Effector memory CD8-positive, alpha-beta T cell (primary cell): ENCODE measurements around the gene PTPRD.

Source experiments
- ATAC-seq: fragments of 150-1000 bp; cut with Tn5 transposase; replicated peaks from 2 replicates; pipeline ENCODE4 v1.10.0; 2021; ENCODE audit warnings: mild to moderate bottlenecking, moderate library complexity
- DNase-seq, 3 experiments: peaks; one replicate each; pipeline ENCODE4 v3.0.0; 2021
- H3K27ac Mint-ChIP-seq, 2 donors: one replicate each; pipeline ENCODE4 v1.8.0; 2022; ENCODE audit warnings: mild to moderate bottlenecking in 2 of 2, mixed read lengths in 2 of 2, moderate library complexity in 2 of 2
- H3K27me3 Mint-ChIP-seq, 2 donors: one replicate each; pipeline ENCODE4 v1.8.0; 2022; ENCODE audit warnings: mixed read lengths in 2 of 2
- H3K36me3 Mint-ChIP-seq: one replicate; pipeline ENCODE4 v1.8.0; 2022; ENCODE audit warnings: mild to moderate bottlenecking, moderate library complexity, mixed read lengths; ENCODE audit not compliant: insufficient read depth
- H3K4me1 Mint-ChIP-seq, 2 donors: one replicate each; pipeline ENCODE4 v1.8.0; 2022; ENCODE audit warnings: low read depth in 2 of 2, mixed read lengths in 2 of 2
- H3K4me3 Mint-ChIP-seq, 2 donors: one replicate each; pipeline ENCODE4 v1.8.0; 2022; ENCODE audit warnings: mild to moderate bottlenecking in 2 of 2, mixed read lengths in 2 of 2, moderate library complexity in 2 of 2
- H3K9me3 Mint-ChIP-seq, 2 donors: one replicate each; pipeline ENCODE4 v1.8.0; 2022; ENCODE audit warnings: mixed read lengths in 2 of 2

PTPRD gene

DNA sequence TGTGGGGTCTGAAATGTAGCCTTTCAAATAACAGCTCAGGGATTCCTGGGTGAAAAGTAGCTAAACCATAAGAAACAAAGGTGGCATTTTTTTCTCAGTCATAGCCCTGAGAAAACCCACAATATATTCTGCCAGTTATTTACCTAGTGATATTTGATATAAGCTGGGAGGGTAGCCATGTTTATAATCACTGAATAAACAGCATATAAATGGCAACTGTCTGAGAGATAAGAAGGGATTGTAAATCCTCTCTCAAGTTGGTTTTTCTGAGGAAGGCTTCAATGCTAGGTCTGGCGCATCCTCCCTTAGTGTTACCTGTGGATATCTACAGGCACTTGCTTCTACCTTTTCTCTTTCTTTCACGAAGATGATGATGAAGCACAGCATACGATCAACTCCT is 1732.7 kb downstream of the PTPRD start:
- Mint-ChIP-seq H3K36me3 (no peaks in the 10 kb centered on the region), H3K27me3 (no peaks in the 10 kb centered on the region), H3K4me3 (no peak overlapping the region), H3K4me1 (no peaks in the 10 kb centered on the region), H3K9me3 (peaks cover 4 to 7% of the 10 kb centered on the region in 2 donors), H3K27ac (no peak overlapping the region)
- ATAC-seq (no peak), DNase-seq (no peak)

GRCh38 chr9:8879284-8879683 is 1733.5 kb downstream of the PTPRD start:
- no peaks in the 10 kb centered on the region for H3K4me1 Mint-ChIP-seq
- no peak overlapping the region for H3K4me3 Mint-ChIP-seq
- H3K36me3 Mint-ChIP-seq = no peaks in the 10 kb centered on the region
- H3K27ac Mint-ChIP-seq = no peak overlapping the region
- H3K9me3 Mint-ChIP-seq = peaks cover 5 to 14% of the 10 kb centered on the region in 2 donors
- DNase-seq (no peak), ATAC-seq (no peak)
- H3K27me3 Mint-ChIP-seq = peaks cover 0 to 6% of the 10 kb centered on the region in 2 donors

- Mint-ChIP-seq H3K36me3 (no peaks in the 10 kb centered on the region), H3K9me3 (peaks cover 5 to 14% of the 10 kb centered on the region in 2 donors), H3K4me1 (no peaks in the 10 kb centered on the region), H3K27me3 (peaks cover 0 to 13% of the 10 kb centered on the region in 2 donors), H3K27ac (no peak overlapping the region), H3K4me3 (no peak overlapping the region)
- ATAC-seq (no peak), DNase-seq (no peak)
Measured at GRCh38 chr9:8877753-8878494, 1734.9 kb downstream of the PTPRD start.

DNA sequence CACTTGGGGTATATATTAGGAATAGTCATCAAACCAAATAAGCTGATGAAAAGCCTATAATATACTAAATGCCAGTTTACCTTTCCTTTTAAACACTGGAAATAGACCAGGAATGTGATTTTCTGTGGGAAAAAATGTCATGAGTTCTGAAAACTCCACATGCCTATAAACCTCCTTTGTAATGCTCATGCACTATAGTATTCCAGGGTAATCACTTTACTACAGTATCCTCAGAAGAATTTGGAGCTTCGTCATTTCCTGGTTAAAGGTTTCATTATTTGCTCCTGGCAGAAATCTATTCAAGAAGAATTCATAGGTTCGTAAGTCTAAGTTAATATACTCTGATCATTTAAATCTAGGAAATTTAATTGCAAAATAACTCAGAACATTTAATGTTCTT is 1736.5 kb downstream of the PTPRD start:
- Mint-ChIP-seq H3K4me1 (no peaks in the 10 kb centered on the region), H3K36me3 (no peaks in the 10 kb centered on the region), H3K4me3 (no peak overlapping the region), H3K27ac (no peak overlapping the region), H3K9me3 (peaks cover 5 to 14% of the 10 kb centered on the region in 2 donors), H3K27me3 (peaks cover 0 to 16% of the 10 kb centered on the region in 2 donors)
- DNase-seq (no peak), ATAC-seq (no peak)

GRCh38 chr9:8874482-8874881 is 1738.3 kb downstream of the PTPRD start:
- Mint-ChIP-seq H3K36me3 (no peaks in the 10 kb centered on the region), H3K27ac (no peak overlapping the region), H3K27me3 (peaks cover 0 to 24% of the 10 kb centered on the region in 2 donors), H3K4me3 (no peak overlapping the region), H3K9me3 (peaks cover 5 to 14% of the 10 kb centered on the region in 2 donors), H3K4me1 (no peaks in the 10 kb centered on the region)
- DNase-seq (no peak), ATAC-seq (no peak)

DNA sequence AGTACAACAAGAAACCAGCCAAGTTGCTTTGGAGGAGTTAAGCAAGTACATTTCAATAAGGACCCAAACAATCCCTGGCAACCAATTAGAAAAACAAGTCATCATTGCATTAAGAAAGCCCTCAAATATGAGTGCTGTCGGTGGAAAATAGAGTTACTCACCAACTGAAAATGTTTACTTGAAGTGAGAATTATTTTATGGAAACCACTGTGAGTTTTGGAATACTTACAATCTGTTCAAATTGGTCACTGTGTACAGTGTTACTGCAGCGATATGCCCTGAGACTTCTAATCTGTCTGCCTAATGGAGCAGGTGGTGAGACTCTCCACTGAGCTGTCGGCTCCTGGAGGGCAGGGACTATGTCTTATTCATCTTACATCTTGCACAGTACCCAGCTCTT is 1740.0 kb downstream of the PTPRD start:
- Mint-ChIP-seq H3K27me3 (peaks cover 0 to 24% of the 10 kb centered on the region in 2 donors), H3K27ac (no peak overlapping the region), H3K36me3 (no peaks in the 10 kb centered on the region), H3K4me3 (no peak overlapping the region), H3K4me1 (no peaks in the 10 kb centered on the region), H3K9me3 (peaks cover 1 to 9% of the 10 kb centered on the region in 2 donors)
- ATAC-seq (no peak), DNase-seq (no peak)

DNA sequence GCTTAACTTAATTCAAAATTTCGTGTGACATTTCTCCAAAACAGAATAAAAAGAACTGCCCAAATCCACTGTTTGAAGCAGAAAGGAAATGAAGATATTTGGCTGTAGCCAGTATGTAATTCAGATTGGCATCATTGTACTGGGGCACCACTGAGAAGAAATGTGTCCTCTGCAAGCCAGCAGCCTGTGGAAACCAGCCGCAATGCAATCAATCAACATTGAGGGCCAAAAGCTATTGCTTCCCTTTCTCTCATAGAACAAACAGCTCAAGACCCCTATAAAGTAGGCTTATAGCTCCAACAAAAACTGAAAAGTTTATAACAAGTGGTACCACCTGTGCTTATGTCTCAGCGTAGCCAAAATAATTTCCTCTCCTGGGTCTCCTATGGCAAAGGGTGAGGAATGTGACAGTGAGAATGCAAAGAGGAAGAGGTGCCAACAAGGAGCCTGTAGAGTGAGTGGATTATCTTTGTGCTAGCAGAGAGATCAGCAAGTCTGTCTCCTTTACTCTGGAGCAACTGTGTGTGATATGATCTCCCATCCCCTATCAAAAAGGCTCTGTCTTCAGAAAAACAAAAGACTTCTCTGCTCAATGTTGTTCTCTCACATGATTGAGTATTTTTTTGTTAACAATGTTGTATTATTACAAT is 1740.9 kb downstream of the PTPRD start:
- Mint-ChIP-seq H3K4me1 (no peaks in the 10 kb centered on the region), H3K4me3 (no peak overlapping the region), H3K27ac (no peak overlapping the region), H3K9me3 (peaks cover 3 to 7% of the 10 kb centered on the region in 2 donors), H3K36me3 (no peaks in the 10 kb centered on the region), H3K27me3 (peaks cover 0 to 24% of the 10 kb centered on the region in 2 donors)
- DNase-seq = no peak
- ATAC-seq = no peak

- peaks cover 3 to 7% of the 10 kb centered on the region in 2 donors for H3K9me3 Mint-ChIP-seq
- no peak overlapping the region for H3K4me3 Mint-ChIP-seq
- H3K4me1 Mint-ChIP-seq = no peaks in the 10 kb centered on the region
- ATAC-seq = no peak
- DNase-seq = no peak
- H3K36me3 Mint-ChIP-seq = no peaks in the 10 kb centered on the region
- no peak overlapping the region for H3K27ac Mint-ChIP-seq
- H3K27me3 Mint-ChIP-seq = peaks cover 0 to 24% of the 10 kb centered on the region in 2 donors
Measured at GRCh38 chr9:8871396-8871795, 1741.4 kb downstream of the PTPRD start.

GRCh38 chr9:8869812-8870211 is 1743.0 kb downstream of the PTPRD start:
- no peaks in the 10 kb centered on the region for H3K4me1 Mint-ChIP-seq
- ATAC-seq (no peak), DNase-seq (no peak)
- H3K27me3 Mint-ChIP-seq = peaks cover 0 to 23% of the 10 kb centered on the region in 2 donors
- H3K36me3 Mint-ChIP-seq = no peaks in the 10 kb centered on the region
- peaks cover 3 to 5% of the 10 kb centered on the region in 2 donors for H3K9me3 Mint-ChIP-seq
- no peak overlapping the region for H3K27ac Mint-ChIP-seq
- no peak overlapping the region for H3K4me3 Mint-ChIP-seq

GRCh38 chr9:8868632-8869031 is 1744.2 kb downstream of the PTPRD start:
- Mint-ChIP-seq H3K9me3 (peaks cover 0 to 2% of the 10 kb centered on the region in 2 donors), H3K36me3 (no peaks in the 10 kb centered on the region)

GRCh38 chr9:8867148-8867547 is 1745.7 kb downstream of the PTPRD start:
- ATAC-seq (no peak), DNase-seq (no peak)
- H3K9me3 Mint-ChIP-seq = peaks cover 0 to 2% of the 10 kb centered on the region in 2 donors
- H3K27ac Mint-ChIP-seq = no peak overlapping the region
- no peaks in the 10 kb centered on the region for H3K36me3 Mint-ChIP-seq
- no peak overlapping the region for H3K4me3 Mint-ChIP-seq
- H3K4me1 Mint-ChIP-seq = no peaks in the 10 kb centered on the region
- H3K27me3 Mint-ChIP-seq = peaks cover 0 to 8% of the 10 kb centered on the region in 2 donors

More at GRCh38 chr9:8868632-8869031, 1744.2 kb downstream of the PTPRD start:
- no peaks in the 10 kb centered on the region for H3K4me1 Mint-ChIP-seq
- H3K4me3 Mint-ChIP-seq = no peak overlapping the region
- peaks cover 0 to 18% of the 10 kb centered on the region in 2 donors for H3K27me3 Mint-ChIP-seq
- no peak for DNase-seq
- ATAC-seq = no peak
- no peak overlapping the region for H3K27ac Mint-ChIP-seq

GRCh38 chr9:8864545-8864896 is 1748.3 kb downstream of the PTPRD start:
- Mint-ChIP-seq H3K4me1 (no peaks in the 10 kb centered on the region), H3K36me3 (no peaks in the 10 kb centered on the region), H3K27ac (no peak overlapping the region), H3K9me3 (peaks cover 0 to 2% of the 10 kb centered on the region in 2 donors), H3K4me3 (no peak overlapping the region), H3K27me3 (peaks cover 5 to 6% of the 10 kb centered on the region in 2 donors)
- no peak for ATAC-seq
- no peak for DNase-seq

GRCh38 chr9:8863886-8864544 is 1748.8 kb downstream of the PTPRD start:
- DNase-seq (no peak), ATAC-seq (no peak)
- H3K4me3 Mint-ChIP-seq = no peak overlapping the region
- H3K27me3 Mint-ChIP-seq = peaks cover 5 to 11% of the 10 kb centered on the region in 2 donors
- no peak overlapping the region for H3K27ac Mint-ChIP-seq
- H3K4me1 Mint-ChIP-seq = no peaks in the 10 kb centered on the region
- peaks cover 0 to 2% of the 10 kb centered on the region in 2 donors for H3K9me3 Mint-ChIP-seq
- no peaks in the 10 kb centered on the region for H3K36me3 Mint-ChIP-seq
